Posterior vena cava (tissue), 2 donors: ENCODE measurements around the gene CNIH3. TPM values are rescaled to one million over a fixed set of nuclear protein-coding genes. Genes with fewer than 3 reads are reported as not detected.

Experiments used
- DNase-seq: peaks from one replicate; pipeline ENCODE4 v3.0.0-alpha.2; 2020; ENCODE audit warnings: low spot score
- intact Hi-C, 2 donors: fragments of 100-400 bp; cut with DNase I; formaldehyde crosslinking; loops; one replicate each; pipeline versions ENCODE4 v1.14.1 to v1.14.2; 2022 to 2023
- total RNA-seq, 2 donors: library from RNA; stranded (reverse); fragmentation: NEBNext Ultra II Directional; extraction: Animal tissue kit (Norgen Biotek cat#: 25700); gene quantifications; one replicate each; pipeline ENCODE4 v1.2.1, GENCODE V29; 2021
- donor health status: DM: yes; HTN: yes; CAD: no.
- donor health status: DM: yes; HTN: yes; CAD: no.

The CNIH3 gene
- total RNA-seq, 2 donors from 2014 or later, result 1.6 to 2.6 TPM

DNA sequence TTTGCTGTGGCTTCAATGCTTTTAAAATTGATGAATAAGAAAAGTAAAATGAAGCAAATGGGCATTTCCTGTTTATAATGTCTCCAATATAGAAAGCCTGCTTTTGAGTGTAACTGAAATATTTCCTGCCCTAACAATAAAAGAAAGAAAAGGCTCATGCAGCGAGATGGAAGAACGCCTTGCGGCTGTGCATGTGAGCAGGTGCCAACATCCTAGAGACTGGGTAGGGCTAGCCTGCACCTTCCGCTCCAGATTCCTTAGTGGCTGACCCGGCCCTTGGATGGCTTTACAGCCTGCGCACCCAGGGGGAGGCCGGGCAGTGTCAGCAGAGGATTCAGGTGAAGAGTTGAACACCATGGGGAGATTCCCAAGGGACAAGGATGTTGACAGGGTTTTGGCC, 21.8 kb downstream of the CNIH3 start:
- intact Hi-C loops, result loop anchor here in 1 of 2 donors (5.0 kb wide), 1 partner anchor 644 kb away; no protein-coding TSS in a partner anchor
- no peak for DNase-seq

DNA sequence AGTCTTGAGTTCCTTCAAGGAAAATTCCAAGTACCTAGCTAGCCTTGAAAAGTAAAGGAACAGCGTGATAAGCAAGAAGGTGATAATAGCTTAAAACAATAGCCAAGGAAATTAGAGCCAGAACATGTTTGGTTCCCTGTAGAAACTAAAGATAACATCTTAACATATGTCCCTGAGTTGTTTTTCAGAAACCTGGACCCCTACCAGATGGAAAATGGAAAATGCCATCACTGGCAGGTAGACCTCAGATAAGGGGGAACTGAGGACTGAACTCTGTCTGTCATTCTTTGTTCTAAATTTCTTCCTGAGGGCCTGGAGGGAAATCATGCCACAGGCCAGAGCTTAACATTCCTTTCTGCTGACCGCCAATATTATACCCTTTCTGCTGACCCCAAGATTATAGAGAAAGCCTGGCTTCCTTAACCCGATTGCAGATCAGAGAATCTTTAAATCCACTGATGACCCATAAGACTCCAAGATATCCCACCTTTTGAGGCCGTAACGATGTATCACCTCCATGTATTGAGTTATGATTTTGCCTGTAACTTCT, 23.4 kb downstream of the CNIH3 start:
- intact Hi-C loops, result loop anchor here in 1 of 2 donors (5.0 kb wide), 1 partner anchor 643 kb away; no protein-coding TSS in a partner anchor
- no peak for DNase-seq

DNA sequence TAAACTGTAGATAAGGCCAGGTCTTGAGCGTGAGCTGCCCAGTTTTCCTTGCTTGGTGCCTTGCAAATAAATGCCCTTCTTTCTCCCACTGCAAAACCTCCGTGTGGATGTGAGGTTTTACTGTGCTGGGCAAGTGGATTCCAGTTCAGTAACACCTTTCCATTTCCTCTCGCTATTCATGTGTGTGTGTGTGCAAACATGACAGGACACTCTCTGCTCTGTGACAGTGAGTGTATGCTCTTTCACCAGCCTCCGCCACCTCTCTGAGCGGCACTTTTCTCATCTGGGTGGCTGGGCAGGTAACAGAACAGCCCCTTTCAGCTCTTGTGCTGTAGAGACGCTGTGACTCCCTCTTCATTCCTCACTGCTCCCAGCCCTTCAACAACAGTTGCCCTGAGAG, 23.9 kb downstream of the CNIH3 start:
- intact Hi-C loops, result no loop called here
- no peak for DNase-seq

DNA sequence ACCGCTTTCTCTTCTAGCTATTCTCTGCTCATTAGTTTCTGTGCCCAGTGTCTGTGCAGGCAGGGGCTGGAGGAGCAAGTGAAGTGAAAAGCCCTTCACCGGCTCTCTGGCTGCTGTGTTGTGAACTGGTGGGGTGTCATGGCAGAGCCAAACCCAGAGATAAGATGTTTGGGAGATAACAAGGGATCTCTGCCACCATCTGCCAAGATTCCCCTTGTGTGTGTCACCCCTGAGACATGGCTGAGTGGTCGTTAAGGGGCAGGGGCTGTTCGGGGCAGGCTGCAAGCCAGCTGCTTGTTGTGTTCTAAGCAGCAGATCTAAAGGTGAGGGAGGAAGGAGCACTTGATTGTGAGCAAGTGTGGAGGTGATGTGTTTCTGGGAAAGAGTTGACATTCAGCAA, 24.5 kb downstream of the CNIH3 start:
- intact Hi-C loops, result no loop called here
- DNase-seq, result no peak

DNA sequence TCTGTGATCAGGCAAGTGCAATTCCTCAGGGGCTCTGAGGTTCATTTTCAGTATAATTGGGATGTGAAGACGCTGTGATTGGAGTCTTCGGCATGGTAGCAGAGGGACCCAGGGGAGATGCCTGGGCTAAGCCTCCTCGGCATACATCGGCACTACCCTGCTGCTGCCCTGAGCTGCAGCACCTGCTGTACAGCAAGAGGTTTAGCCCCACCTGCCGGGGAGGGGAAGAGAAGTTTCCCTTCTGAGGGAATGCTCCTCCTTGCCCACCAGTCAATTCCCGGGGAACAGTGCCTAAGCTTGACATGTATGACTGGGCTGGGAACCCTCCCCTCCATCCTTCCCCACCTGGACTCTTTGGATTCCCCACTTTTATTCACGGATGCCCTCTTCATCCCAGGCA, 24.9 kb downstream of the CNIH3 start:
- DNase-seq, result no peak
- intact Hi-C loops, result no loop called here

DNA sequence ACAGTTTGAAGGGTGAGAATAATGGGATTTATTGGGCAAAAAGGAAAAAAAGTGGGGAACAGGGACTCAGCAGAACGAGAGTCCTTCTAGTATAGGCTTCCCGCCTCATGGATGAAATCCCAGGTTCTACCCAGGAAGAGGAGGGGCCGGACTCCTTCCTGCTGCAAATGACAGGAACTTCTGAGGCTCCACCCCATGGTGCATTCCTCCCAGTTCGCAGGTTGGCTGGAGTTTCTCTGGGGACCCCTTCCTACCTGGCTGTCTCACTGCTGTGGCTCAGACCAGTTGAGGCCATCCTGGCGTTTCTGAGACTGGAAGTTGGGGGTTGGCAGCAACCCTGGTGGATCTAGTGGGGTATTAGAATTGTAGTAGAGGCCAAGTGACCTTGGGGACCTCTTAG, 27.5 kb downstream of the CNIH3 start:
- intact Hi-C loops, result no loop called here

DNA sequence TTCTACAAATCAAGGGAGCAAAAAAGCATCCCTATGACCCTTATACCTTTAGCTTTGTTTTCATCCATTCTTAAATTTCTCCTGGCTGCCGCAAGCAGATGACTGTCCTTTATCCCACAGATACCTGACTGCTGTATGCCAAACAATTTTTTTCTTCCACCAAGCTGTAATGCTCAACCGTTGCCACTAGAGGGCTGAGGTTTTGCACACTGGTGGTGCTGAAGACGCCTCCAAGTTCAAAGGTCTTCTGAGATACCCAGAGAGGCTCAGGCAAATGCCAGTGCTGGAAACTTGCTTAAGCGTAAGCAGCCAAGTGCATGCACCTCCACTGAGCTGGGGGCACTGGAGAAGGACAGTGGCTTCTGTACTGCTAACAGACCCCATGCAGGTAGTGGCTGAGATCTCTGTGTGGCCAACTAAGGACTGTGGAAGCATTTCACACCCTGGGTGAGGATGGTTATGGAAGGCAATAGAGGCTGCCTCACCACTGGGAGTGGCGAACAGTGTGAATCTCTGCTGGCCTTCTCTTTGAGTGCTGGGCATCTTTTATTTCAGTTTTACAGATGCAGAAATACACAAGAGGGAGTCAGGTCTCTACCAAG, 28.5 kb downstream of the CNIH3 start:
- intact Hi-C loops, result no loop called here
- DNase-seq, result no peak

More for the DNA sequence above, 27.5 kb downstream of the CNIH3 start:
- DNase-seq, result no peak

DNA sequence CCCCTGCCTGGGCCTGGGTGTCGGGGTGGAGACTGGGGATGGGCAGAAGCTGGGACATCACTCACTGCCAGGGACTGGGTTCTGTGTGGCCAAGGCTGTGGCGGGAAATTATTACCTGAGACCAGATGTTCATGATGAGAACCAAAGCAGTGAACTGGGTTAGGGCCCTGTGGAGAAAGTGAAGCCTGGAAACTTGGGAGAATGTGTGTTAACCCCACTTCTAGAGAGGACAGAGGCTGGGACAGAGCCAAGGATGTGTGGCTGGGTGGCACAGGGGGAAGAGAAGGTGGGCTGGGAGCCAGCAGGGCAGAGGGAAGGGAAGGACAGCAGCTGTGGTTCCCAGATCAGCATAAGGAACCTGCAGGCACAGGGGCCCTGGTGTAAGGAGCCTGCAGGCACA, 31.3 kb downstream of the CNIH3 start:
- intact Hi-C loops, result no loop called here

DNA sequence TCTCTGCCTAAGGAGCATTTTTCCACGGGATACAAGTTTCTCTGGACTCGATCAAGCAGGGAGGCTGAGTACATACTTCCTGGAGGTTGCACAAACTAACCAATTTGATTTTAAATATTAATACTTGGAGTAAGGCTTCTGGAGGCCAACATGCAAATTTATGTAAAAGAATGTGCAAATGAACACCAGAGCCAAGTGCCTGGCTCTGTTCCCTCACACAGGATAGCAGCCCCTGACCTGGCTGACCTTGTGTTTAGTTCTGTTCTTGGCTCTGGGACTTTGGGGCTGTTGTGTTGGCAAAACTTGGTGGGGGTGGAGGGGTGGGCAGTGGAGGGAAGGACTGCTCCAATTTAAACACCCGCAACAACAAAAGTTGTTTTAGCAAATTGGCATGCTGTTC, 34.2 kb downstream of the CNIH3 start:
- DNase-seq, result no peak
- intact Hi-C loops, result no loop called here

More for the DNA sequence above, 31.3 kb downstream of the CNIH3 start:
- no peak for DNase-seq

DNA sequence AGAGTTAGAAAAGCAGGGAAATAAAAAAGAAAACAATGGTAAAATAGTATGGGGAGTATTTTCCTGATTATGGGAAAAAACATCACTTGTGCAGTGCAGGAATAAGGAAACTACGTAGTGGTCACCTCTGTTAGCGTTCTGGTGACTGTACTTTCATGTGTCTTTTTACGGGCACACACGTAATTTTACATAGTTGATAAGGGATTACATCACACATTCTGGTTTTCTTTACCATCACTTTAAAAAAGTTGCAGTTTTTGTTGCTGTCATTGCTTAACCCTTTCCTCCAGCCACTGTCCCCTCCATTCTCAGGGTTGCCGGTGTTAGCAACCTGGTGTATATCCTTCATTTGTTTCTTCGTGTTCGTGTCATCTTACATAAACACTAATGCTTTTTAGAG, 35.1 kb downstream of the CNIH3 start:
- no peak for DNase-seq
- intact Hi-C loops, result no loop called here

DNA sequence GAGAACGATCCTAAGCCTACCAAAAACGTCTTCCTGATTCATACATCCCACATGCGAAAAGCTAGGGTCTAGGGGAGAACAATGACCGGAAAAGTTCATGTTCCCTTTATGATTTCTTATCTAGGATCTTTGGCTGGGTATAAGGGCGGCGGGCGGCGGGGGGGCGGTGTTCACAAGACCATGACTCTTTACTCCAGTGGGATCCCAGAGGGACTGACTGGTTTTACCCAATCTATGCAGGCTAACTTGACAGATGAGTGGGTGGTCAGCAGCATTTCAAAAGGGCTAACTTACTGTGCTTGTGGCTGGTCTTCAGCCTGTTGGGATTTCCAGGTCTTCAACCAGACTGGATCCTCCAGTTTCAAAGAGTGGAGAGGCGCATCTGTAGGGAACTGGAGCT, 40.3 kb downstream of the CNIH3 start:
- intact Hi-C loops, result no loop called here
- no peak for DNase-seq

DNA sequence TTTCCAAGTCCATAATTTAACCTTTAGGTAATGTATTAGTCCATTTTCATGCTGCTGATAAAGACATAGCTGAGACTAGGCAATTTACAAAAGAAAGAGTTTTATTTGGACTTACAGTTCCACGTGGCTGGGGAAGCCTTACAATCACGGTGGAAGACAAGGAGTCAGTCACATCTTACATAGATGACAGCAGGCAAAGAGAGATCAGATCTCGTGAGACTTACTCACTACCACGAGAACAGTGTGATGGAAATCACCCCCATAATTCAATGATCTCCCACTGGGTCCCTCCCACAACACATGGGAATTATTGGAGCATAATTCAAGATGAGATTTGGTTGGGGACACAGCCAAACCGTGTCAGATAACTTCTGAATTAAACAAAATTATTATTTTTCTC, 44.0 kb downstream of the CNIH3 start:
- no peak for DNase-seq
- intact Hi-C loops, result no loop called here

DNA sequence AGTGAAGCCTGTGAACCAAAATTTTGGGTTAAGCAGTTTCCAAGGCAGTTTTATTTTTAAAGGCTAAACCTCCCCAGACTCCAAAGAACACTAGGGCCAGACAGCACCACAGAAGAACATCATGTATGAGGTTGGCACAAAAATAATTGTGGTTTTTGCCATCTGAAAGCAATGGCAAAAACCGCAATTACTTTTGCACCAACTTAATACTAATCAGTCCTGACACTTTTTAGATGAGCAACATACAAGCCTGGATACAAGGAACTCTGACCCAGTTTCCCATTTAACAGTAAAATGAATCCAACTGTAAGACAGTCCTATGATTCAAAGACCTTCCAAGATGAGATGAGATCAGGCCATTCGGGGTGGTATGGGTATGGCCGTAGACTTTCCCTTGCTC, 46.8 kb downstream of the CNIH3 start:
- intact Hi-C loops, result no loop called here
- DNase-seq, result no peak

DNA sequence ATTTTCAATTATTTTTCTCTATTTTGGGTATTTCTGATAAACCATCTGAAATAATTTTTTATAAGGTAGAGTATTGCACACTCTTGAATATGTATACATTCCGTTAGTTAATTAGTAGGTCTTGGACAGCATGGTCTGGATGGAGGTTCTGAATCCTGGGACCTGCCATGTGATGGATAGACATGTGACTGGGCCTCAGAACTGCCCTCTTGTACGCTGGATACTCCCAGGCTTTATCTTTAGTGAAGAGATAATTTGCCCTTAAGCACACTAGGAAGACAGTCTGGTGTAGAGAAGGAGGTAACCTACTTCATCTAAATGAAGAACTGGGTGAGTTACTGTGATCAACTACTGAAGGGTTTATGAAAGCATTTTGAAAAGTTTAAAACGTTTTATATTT, 48.9 kb downstream of the CNIH3 start:
- intact Hi-C loops, result no loop called here
- no peak for DNase-seq

DNA sequence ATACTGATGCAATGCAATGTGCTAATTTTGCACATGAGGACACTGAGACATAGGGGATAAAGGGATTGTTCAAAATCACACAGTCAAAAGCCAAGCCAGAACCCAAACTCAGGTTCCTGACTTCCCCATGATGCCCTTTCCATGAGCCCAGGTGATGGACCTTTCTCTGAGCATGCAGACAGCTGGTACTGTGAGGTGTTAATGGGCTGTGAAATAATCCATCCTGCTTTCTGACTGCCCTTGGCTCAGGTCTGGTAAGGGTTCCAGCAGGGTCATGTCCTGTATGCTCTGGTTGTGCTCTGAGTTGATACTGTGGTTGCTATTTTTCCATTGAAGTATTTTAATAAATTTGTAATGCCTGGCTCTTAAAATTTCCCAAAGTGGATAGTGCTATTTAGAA, 50.0 kb downstream of the CNIH3 start:
- no peak for DNase-seq
- intact Hi-C loops, result no loop called here

DNA sequence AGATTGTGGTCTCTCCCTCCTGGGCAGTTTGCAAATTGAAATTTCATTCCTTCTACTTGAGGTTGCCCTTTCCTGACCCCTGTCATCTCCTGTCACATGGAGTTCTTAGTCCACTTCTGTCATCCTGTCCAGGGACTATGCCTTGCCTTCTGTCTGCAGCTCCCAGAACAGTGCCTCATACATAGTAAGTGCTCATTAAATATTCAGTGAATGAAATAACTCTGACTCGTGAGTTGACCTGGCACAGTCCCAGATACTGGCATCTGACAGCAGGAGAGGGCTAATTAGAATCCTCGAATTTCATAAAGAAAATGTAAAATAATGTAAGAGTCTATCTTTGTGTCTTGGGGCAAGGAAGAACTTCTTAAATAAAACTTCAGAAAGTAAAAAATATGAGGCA, 50.8 kb downstream of the CNIH3 start:
- no peak for DNase-seq
- intact Hi-C loops, result no loop called here

DNA sequence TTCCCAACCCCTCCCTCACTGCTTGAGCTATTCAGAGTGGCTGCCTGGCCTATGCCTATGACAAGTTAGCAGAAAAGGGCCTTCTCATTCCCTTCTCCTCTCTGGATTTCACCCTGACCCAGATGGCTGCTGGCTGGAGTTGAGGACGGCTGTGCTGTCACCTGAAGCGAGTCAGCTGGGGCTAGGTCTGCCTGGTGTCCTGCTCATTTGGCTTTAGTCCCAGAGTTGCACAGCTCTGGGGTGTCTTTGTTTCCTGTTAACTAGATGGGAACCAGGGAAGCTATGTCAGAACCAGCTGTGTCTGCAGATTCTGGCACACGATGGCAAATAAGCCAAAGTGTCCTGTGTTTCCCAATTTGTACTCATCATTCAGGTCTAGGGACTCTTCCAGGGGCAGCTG, 52.9 kb downstream of the CNIH3 start:
- intact Hi-C loops, result no loop called here
- DNase-seq, result no peak

DNA sequence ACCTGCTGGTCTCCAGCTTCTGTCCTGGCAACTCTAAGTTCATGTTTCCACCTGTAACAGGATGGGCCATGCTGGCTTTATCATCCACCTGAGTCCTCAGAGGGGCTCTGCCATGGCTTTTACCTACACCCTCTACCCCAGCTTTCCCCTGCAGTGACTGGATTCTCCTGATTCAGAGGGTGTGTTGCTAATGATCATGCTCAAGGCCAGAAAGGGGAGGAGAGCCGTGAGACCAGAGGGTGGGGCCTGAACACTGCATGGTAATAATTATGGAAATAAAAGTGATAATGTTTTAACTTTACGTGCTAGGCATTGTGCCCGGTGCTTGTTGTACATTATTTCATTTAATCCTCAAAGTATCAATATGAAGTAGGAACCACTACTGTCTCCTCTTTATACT, 53.3 kb downstream of the CNIH3 start:
- DNase-seq, result no peak
- intact Hi-C loops, result no loop called here

DNA sequence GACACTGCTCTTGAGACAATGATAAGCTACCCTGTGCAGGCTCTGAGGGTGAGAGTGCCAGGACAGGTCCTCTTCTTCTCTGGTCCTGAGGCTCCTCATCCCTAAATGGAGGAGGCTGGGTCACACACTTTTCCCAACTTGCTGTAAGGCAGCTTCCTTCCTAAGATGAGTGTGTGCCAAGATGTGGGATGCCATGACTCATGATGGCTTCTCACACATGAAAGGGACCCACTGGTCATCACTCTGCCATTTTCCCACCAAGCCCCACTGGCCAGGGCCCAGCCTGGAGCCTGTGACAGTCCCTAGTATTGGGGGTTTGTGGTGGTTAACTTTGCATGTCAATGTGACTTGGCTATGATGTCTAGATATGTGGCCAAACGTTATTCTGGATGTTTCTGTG, 54.4 kb downstream of the CNIH3 start:
- intact Hi-C loops, result no loop called here
- DNase-seq, result no peak

DNA sequence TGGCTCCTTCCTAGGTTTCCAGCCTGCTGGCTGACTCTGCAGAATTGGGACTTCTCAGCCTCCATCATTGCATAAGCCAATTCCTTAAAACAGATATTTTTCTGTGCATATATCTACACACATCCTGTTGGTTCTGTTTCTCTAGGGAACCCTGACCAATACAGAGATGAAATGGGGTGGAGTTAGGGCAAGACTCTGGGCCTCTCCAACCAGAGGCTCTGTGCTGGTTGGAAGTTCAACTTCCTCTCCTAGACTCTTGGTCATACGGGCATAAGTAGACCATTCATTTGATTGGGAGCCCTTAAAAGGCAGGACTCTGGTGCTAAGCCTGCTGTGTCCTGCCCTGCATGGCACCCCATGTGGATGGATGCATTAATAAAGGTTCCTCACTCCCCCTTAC, 55.0 kb downstream of the CNIH3 start:
- DNase-seq, result no peak
- intact Hi-C loops, result no loop called here

DNA sequence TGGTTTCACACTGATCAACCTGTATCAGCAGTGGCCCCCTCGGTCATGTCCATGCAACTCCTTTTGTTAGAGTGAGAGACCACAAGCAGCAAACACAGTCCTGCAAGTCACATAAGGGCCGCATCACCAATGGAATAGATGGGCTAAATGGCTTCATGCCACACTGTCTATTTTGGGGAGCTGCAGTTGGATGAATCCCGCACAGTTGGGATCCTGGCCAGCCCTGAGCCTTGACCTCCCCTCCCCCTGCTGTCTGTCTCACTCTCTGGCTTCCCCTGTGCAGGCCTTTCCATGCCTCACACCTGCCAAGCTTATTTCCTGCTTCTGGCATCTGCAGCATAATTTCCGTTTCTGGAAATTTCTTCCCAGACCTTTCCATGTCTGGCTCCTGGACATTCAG, 57.0 kb downstream of the CNIH3 start:
- intact Hi-C loops, result no loop called here
- DNase-seq, result no peak

DNA sequence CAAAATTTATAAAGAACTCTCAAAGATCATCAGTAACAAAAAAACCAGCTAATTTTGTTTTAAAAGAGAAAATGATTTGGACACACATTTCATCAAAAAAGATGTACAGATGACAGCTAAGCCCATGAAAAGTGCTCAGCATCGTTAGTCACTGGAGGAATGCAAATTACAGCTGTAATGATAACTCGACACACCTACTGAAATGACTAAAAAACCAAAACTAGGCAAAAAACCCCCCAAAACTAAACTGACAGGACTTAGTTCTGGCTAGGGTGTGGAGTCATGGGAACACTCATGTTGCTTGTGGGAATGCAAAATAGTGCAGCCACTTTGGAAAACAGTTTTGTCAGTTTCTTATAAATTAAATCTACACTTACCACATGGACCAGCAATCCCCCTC, 59.5 kb downstream of the CNIH3 start:
- DNase-seq, result no peak
- intact Hi-C loops, result no loop called here
